ENCODE data around the gene DNAJC27. TPM values are rescaled to one million over a fixed set of nuclear protein-coding genes. Genes with fewer than 3 reads are reported as not detected.
"Not testable (repeated sequence)": the region's sequence is repeated elsewhere in the genome, so short reads cannot be mapped to it uniquely, and the experiment has no call there.

Gene DNAJC27
- total RNA-seq (8.3 and 11.3 TPM in 2 replicates), polyA plus RNA-seq (7.4 and 9.3 TPM in 2 replicates)

- DNase-seq (ENCODE audit: low read depth in 1 of 2, low spot score in 1 of 2): peak; percentile 98 to 99
- peak within 1 kb of the TSS; percentile 65 for H3K4me3 ChIP-seq
- H3K9me3 ChIP-seq (ENCODE audit: low read depth): no peaks in the 10 kb centered on the region
- H3K36me3 ChIP-seq: peaks cover 6% of the 10 kb centered on the region
- H3K4me1 ChIP-seq (ENCODE audit: low read depth): peaks cover 6% of the 10 kb centered on the region
- H3K27ac ChIP-seq: peak within 1 kb of the TSS; percentile 98
- no peak for TF ChIP-seq CTCF (IDR thresholded peaks at IDR 0.05; ENCODE audit: low read depth, low read length)
- H3K27me3 ChIP-seq: no peaks in the 10 kb centered on the region
Measured at GRCh38 chr2:24971536-24972314, at the start of gene DNAJC27. Gene DNAJC27, minus strand, starts transcription at chr2:24971955. Its CDS starts 51 bp downstream, at chr2:24971904.

- H3K27me3 ChIP-seq: no peaks in the 10 kb centered on the region
- no peak overlapping the region for H3K27ac ChIP-seq
- no peaks in the 10 kb centered on the region for H3K36me3 ChIP-seq
- TF ChIP-seq CTCF (IDR thresholded peaks at IDR 0.05; ENCODE audit: low read depth, low read length): no peak
- no peaks in the 10 kb centered on the region for H3K9me3 ChIP-seq (ENCODE audit: low read depth)
- H3K4me1 ChIP-seq (ENCODE audit: low read depth): no peaks in the 10 kb centered on the region
- no peak for DNase-seq (ENCODE audit: low read depth in 1 of 2, low spot score in 1 of 2)
- no peak overlapping the region for H3K4me3 ChIP-seq
Measured at GRCh38 chr2:25018681-25019080, 46.9 kb upstream of the DNAJC27 start.

- Histone ChIP-seq H3K27me3 (no peaks in the 10 kb centered on the region), H3K9me3 (ENCODE audit: low read depth) (no peaks in the 10 kb centered on the region), H3K36me3 (no peaks in the 10 kb centered on the region), H3K4me3 (no peak overlapping the region), H3K4me1 (ENCODE audit: low read depth) (peaks cover 3% of the 10 kb centered on the region), H3K27ac (no peak overlapping the region)
- DNase-seq (ENCODE audit: low read depth in 1 of 2, low spot score in 1 of 2): no peak
- no peak for TF ChIP-seq CTCF (IDR thresholded peaks at IDR 0.05; ENCODE audit: low read depth, low read length)
Measured at GRCh38 chr2:25014631-25015030, 42.9 kb upstream of the DNAJC27 start.

GRCh38 chr2:25011342-25011741 lies 39.6 kb upstream of the DNAJC27 start:
- not testable (repeated sequence) for H3K9me3 ChIP-seq (ENCODE audit: low read depth); H3K4me1 ChIP-seq (ENCODE audit: low read depth); H3K4me3 ChIP-seq; H3K36me3 ChIP-seq; DNase-seq (ENCODE audit: low read depth in 1 of 2, low spot score in 1 of 2); H3K27ac ChIP-seq; H3K27me3 ChIP-seq

- no peak for DNase-seq (ENCODE audit: low read depth in 1 of 2, low spot score in 1 of 2)
- Histone ChIP-seq H3K4me3 (no peak overlapping the region), H3K4me1 (ENCODE audit: low read depth) (peaks cover 3% of the 10 kb centered on the region), H3K27ac (no peak overlapping the region), H3K27me3 (no peaks in the 10 kb centered on the region), H3K36me3 (no peaks in the 10 kb centered on the region), H3K9me3 (ENCODE audit: low read depth) (no peaks in the 10 kb centered on the region)
- no peak for TF ChIP-seq CTCF (IDR thresholded peaks at IDR 0.05; ENCODE audit: low read depth, low read length)
Measured at GRCh38 chr2:25009954-25010353, 38.2 kb upstream of the DNAJC27 start.

- H3K36me3 ChIP-seq: no peaks in the 10 kb centered on the region
- no peak for TF ChIP-seq CTCF (IDR thresholded peaks at IDR 0.05; ENCODE audit: low read depth, low read length)
- no peak overlapping the region for H3K4me3 ChIP-seq
- H3K9me3 ChIP-seq (ENCODE audit: low read depth): no peaks in the 10 kb centered on the region
- DNase-seq (ENCODE audit: low read depth in 1 of 2, low spot score in 1 of 2): no peak
- H3K27ac ChIP-seq: no peak overlapping the region
- H3K27me3 ChIP-seq: no peaks in the 10 kb centered on the region
- peaks cover 1% of the 10 kb centered on the region for H3K4me1 ChIP-seq (ENCODE audit: low read depth)
Measured at GRCh38 chr2:25002066-25002465, 30.3 kb upstream of the DNAJC27 start.

Measured in cardiac muscle cell (in vitro differentiated cells and primary cell).